SW 1271 (cell line): ENCODE data around the gene GAPVD1.
"Not testable (repeated sequence)": the region's sequence is repeated elsewhere in the genome, so short reads cannot be mapped to it uniquely, and the experiment has no call there.

Experiments
- DNase-seq, 2 experiments: peaks; one replicate each; lab custom pipeline; 2025; lab: John Stamatoyannopoulos, UW

Gene GAPVD1

GRCh38 chr9:125255781-125256391, 5.7 kb upstream of the GAPVD1 start:
- peak in 1 of 2 experiments; percentile 25 for DNase-seq

- no peak for DNase-seq
Measured at GRCh38 chr9:125258160-125258785, 3.4 kb upstream of the GAPVD1 start.

GRCh38 chr9:125258832-125259534, 2.6 kb upstream of the GAPVD1 start:
- no peak for DNase-seq

- no peak for DNase-seq
Measured at GRCh38 chr9:125260561-125260960, 1.1 kb upstream of the GAPVD1 start.

GRCh38 chr9:125262294-125262991, 817 bp downstream of the GAPVD1 start:
- DNase-seq: peak in 1 of 2 experiments; percentile 37

- not testable (repeated sequence) for DNase-seq
Measured at GRCh38 chr9:125264068-125264467, 2.4 kb downstream of the GAPVD1 start.

GRCh38 chr9:125268394-125269013, 6.9 kb downstream of the GAPVD1 start:
- DNase-seq: no peak

GRCh38 chr9:125269014-125269397, 7.4 kb downstream of the GAPVD1 start:
- no peak for DNase-seq

- DNase-seq: no peak
Measured at GRCh38 chr9:125271081-125271480, 9.5 kb downstream of the GAPVD1 start.

GRCh38 chr9:125272697-125273096, 11.1 kb downstream of the GAPVD1 start:
- no peak for DNase-seq

- DNase-seq: no peak
Measured at GRCh38 chr9:125276771-125277170, 15.1 kb downstream of the GAPVD1 start.

- DNase-seq: no peak
Measured at GRCh38 chr9:125277411-125277810, 15.8 kb downstream of the GAPVD1 start.

GRCh38 chr9:125280945-125281344, 19.3 kb downstream of the GAPVD1 start:
- no peak for DNase-seq

- DNase-seq: no peak
Measured at GRCh38 chr9:125284855-125285254, 23.2 kb downstream of the GAPVD1 start.

- not testable (repeated sequence) for DNase-seq
Measured at GRCh38 chr9:125286935-125287433, 25.4 kb downstream of the GAPVD1 start.

- DNase-seq: no peak
Measured at GRCh38 chr9:125293134-125293533, 31.5 kb downstream of the GAPVD1 start.

GRCh38 chr9:125295657-125296056, 34.0 kb downstream of the GAPVD1 start:
- no peak for DNase-seq

- DNase-seq: no peak
Measured at GRCh38 chr9:125296843-125297372, 35.3 kb downstream of the GAPVD1 start.

- DNase-seq: no peak
Measured at GRCh38 chr9:125297917-125298316, 36.3 kb downstream of the GAPVD1 start.

- no peak for DNase-seq
Measured at GRCh38 chr9:125302241-125302640, 40.6 kb downstream of the GAPVD1 start.

- no peak for DNase-seq
Measured at GRCh38 chr9:125304273-125304672, 42.6 kb downstream of the GAPVD1 start.

- no peak for DNase-seq
Measured at GRCh38 chr9:125312411-125312810, 50.8 kb downstream of the GAPVD1 start.
